Left ventricle myocardium inferior (tissue), 1 donor: ENCODE data around the gene HPGD. TPM values are rescaled to one million over a fixed set of nuclear protein-coding genes. Genes with fewer than 3 reads are reported as not detected.

Experiments used
- DNase-seq: peaks from one replicate; pipeline ENCODE4 v3.0.0-alpha.2; 2020
- H3K27ac ChIP-seq: fragments of 200-600 bp; replicated peaks from 2 replicates; pipeline ENCODE4 v1.8.0; 2021
- H3K27me3 ChIP-seq: fragments of 200-600 bp; 2 replicates; pipeline ENCODE4 v1.8.0; 2021; ENCODE audit warnings: low read depth
- H3K36me3 ChIP-seq: fragments of 200-600 bp; 2 replicates; pipeline ENCODE4 v1.8.0; 2021
- H3K4me1 ChIP-seq: fragments of 200-600 bp; 2 replicates; pipeline ENCODE4 v1.8.0; 2021
- H3K4me3 ChIP-seq: fragments of 200-600 bp; 2 replicates; pipeline ENCODE4 v1.8.0; 2021; ENCODE audit warnings: mild to moderate bottlenecking, moderate library complexity
- H3K9me3 ChIP-seq: fragments of 200-600 bp; replicated peaks from 2 replicates; pipeline ENCODE4 v1.8.0; 2021
- intact Hi-C: fragments of 100-400 bp; cut with micrococcal nuclease; formaldehyde crosslinking; loops from one replicate; pipeline ENCODE4 v1.11.0; 2022
- total RNA-seq: library from RNA; stranded (reverse); fragmentation: NEBNext Ultra II Directional; extraction: Animal tissue kit (Norgen Biotek cat#: 25700); gene quantifications from one replicate; pipeline ENCODE4 v1.2.1, GENCODE V29; 2021
- TF ChIP-seq, protein P1 (sequence below): fragments of 200-600 bp; IDR thresholded peaks from 2 replicates; pipeline ENCODE4 v1.8.0; 2021; ENCODE audit warnings: antibody characterized with exemption, mild to moderate bottlenecking, borderline replicate concordance
- donor health status: DM: no; HTN: yes; CAD: no; lungs with severe emphysema.

HPGD gene
- total RNA-seq, 1 donor from 2014 or later = 1.4 TPM

DNA sequence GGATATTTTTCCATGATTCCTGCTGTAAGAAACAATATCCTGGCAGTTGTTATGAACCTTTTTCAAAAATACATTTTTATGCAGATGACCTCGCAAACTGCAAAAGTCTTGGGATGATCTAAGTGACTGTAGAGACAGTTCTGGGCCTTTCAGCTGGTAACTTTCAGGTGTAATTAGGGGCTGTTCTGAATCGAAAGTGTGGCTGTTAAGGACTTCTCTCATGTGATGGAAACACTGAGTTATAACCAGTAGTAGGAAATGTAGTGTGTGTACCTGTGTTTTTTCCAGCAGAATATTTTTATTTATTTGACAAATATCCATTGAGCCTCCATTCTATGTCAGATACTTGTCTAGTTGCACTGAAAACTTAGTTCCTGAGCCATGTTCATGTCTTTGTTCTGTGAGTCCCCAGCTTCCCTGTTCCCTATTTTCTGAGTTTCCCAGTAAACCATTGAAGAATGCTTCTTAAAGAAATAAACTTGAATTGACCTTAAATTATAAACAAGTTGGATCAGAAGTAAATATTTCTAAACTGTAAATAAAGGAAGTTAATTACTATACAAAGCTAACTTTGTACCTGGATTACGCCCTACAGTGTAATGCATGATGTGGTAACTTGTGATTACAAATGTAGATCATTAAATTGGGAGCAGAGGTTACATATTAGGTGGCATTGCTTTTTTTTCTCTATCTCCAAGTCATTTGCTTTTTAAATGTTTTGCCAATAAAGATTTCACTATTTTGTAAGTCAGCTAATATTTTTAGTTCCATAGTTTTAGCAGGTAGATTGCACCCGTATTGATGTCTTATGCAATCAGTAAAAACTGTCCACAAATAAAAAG is 33.7 kb upstream of the HPGD start:
- Histone ChIP-seq H3K36me3 (no peaks in the 10 kb centered on the region), H3K27me3 (no peaks in the 10 kb centered on the region), H3K27ac (no peak overlapping the region), H3K9me3 (no peaks in the 10 kb centered on the region), H3K4me1 (no peaks in the 10 kb centered on the region), H3K4me3 (no peak overlapping the region)
- TF ChIP-seq, protein P1, sequence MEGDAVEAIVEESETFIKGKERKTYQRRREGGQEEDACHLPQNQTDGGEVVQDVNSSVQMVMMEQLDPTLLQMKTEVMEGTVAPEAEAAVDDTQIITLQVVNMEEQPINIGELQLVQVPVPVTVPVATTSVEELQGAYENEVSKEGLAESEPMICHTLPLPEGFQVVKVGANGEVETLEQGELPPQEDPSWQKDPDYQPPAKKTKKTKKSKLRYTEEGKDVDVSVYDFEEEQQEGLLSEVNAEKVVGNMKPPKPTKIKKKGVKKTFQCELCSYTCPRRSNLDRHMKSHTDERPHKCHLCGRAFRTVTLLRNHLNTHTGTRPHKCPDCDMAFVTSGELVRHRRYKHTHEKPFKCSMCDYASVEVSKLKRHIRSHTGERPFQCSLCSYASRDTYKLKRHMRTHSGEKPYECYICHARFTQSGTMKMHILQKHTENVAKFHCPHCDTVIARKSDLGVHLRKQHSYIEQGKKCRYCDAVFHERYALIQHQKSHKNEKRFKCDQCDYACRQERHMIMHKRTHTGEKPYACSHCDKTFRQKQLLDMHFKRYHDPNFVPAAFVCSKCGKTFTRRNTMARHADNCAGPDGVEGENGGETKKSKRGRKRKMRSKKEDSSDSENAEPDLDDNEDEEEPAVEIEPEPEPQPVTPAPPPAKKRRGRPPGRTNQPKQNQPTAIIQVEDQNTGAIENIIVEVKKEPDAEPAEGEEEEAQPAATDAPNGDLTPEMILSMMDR = no peak
- DNase-seq = no peak
- intact Hi-C loops = no loop called here

DNA sequence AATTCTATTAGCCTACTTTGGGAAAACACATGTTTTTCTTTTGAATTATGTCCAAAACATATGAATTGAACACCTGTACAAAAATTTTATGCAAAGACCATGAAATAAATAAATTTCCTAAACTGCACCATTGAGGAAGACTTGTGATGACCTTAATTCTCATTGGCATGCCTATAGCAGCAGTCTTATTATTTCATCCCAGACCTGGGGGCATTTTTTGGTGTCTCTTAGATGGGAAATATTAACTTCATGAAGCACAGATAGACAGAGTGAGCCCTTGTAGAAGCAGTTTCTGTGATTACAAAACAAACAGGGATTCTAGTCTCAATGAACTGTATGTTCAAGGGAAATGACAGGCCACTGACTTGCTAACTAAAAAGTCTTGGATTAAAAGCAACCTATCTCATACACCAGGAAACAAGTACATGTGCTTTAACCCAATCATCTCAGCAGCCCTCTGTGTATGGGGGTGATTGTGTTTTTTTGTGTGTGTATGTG is 32.0 kb upstream of the HPGD start:
- Histone ChIP-seq H3K9me3 (no peaks in the 10 kb centered on the region), H3K27me3 (no peaks in the 10 kb centered on the region), H3K4me1 (no peaks in the 10 kb centered on the region), H3K36me3 (no peaks in the 10 kb centered on the region), H3K4me3 (no peak overlapping the region), H3K27ac (no peak overlapping the region)
- no peak for DNase-seq
- intact Hi-C loops = no loop called here
- TF ChIP-seq, protein P1 = no peak

DNA sequence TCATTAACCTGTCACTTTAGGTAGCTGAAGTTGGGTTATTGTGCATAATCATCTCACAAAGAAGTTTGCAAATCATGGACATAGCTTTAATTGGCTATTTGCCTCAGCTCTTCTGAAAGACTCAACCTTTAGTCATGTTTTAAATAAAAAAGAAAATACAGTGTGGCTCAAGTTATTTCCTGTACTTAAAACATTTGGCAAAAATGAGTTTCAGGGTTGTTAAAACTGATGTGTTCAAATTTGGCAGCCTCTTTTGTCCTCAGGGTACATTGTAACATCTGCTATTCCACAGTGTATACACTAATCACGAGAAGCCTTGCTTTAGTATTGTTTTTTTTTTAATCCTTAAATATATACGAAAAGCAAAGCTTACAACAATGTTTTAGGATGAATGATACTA is 31.5 kb upstream of the HPGD start:
- intact Hi-C loops = no loop called here
- Histone ChIP-seq H3K4me3 (no peak overlapping the region), H3K27me3 (no peaks in the 10 kb centered on the region), H3K9me3 (no peaks in the 10 kb centered on the region), H3K4me1 (no peaks in the 10 kb centered on the region), H3K27ac (no peak overlapping the region), H3K36me3 (no peaks in the 10 kb centered on the region)
- no peak for DNase-seq
- TF ChIP-seq, protein P1 = no peak

DNA sequence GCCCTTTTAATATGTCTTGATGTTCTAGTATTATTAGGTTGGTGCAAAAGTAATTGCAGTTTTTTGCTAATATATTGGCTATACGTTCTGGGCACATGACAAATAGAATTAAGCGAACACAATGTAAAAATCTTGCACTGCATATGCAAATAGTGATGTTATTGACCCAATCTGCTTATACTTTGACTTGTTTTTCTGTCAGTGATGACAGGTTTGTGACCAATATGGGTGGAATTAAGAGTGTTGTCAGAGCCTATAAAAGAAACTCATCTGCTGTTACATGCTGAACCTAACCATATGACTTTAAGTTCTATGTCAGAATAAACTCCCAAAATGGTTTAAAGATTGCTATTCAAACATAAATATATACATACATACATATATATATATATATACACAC is 30.7 kb upstream of the HPGD start:
- TF ChIP-seq, protein P1 = no peak
- Histone ChIP-seq H3K27ac (no peak overlapping the region), H3K9me3 (no peaks in the 10 kb centered on the region)

DNA sequence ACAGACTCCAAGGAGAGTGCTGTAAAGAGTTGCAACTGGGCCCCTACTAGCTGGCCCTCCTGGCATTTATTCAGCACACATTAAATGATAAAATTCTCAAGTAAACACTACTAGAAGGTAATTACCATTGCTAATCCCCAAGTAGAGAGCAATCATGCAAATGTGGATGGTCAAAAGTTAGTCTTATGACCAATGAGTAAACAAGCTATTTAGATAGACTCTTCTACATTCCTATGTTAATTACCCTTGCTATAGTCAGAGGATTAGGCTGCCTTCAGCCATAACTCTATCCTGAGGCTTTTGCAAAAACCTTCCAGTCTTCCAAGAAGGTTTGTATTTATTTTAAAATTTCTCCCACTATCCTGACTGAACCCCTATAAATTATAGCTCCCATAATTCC is 28.3 kb upstream of the HPGD start:
- Histone ChIP-seq H3K36me3 (no peaks in the 10 kb centered on the region), H3K27me3 (no peaks in the 10 kb centered on the region), H3K27ac (no peak overlapping the region), H3K9me3 (no peaks in the 10 kb centered on the region), H3K4me3 (no peak overlapping the region), H3K4me1 (no peaks in the 10 kb centered on the region)
- TF ChIP-seq, protein P1 = no peak
- intact Hi-C loops = no loop called here
- DNase-seq = no peak

More for the DNA sequence above, 30.7 kb upstream of the HPGD start:
- Histone ChIP-seq H3K4me1 (no peaks in the 10 kb centered on the region), H3K4me3 (no peak overlapping the region), H3K36me3 (no peaks in the 10 kb centered on the region), H3K27me3 (no peaks in the 10 kb centered on the region)
- intact Hi-C loops = no loop called here
- DNase-seq = no peak
